ENCODE data around the gene SART1.

- TF ChIP-seq CTCF (IDR thresholded peaks at IDR 0.05), result no peak
- TF ChIP-seq POLR2A (IDR thresholded peaks at IDR 0.05), result no peak
Measured at GRCh38 chr11:65987336-65987735, 25.8 kb downstream of the SART1 start.
